ENCODE data around the gene COL6A5.
"Not testable (repeated sequence)": the region's sequence is repeated elsewhere in the genome, so short reads cannot be mapped to it uniquely, and the experiment has no call there.

DNA sequence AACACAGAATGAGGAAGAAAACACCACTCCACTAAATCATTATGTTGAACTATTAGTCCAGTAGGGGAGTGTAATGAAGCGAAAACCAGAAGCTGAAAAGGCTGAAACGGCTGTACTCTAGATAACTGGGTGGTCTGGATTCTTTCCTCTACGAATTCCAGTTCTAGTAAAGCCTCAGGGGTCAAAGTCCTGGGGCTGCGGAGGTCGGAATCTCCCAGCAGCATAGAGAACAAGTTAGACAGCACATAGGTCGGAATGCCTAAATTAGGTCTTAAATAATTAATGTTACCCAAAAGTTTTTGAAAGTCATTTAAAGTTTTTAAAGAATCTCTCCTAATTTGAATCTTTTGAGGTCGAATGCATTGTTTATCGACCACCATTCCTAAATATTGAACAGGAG lies 102.7 kb downstream of the COL6A5 start:
- TF ChIP-seq, protein P1, sequence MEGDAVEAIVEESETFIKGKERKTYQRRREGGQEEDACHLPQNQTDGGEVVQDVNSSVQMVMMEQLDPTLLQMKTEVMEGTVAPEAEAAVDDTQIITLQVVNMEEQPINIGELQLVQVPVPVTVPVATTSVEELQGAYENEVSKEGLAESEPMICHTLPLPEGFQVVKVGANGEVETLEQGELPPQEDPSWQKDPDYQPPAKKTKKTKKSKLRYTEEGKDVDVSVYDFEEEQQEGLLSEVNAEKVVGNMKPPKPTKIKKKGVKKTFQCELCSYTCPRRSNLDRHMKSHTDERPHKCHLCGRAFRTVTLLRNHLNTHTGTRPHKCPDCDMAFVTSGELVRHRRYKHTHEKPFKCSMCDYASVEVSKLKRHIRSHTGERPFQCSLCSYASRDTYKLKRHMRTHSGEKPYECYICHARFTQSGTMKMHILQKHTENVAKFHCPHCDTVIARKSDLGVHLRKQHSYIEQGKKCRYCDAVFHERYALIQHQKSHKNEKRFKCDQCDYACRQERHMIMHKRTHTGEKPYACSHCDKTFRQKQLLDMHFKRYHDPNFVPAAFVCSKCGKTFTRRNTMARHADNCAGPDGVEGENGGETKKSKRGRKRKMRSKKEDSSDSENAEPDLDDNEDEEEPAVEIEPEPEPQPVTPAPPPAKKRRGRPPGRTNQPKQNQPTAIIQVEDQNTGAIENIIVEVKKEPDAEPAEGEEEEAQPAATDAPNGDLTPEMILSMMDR (IDR thresholded peaks at IDR 0.05), result not testable (repeated sequence)
- not testable (repeated sequence) for TF ChIP-seq EP300 (IDR thresholded peaks at IDR 0.05)

Data from suprapubic skin (tissue), 3 donors.